Ovary (tissue), 3 donors: Measurements from ENCODE around the gene SBF2.

Experiments used
- EP300 ChIP-seq: sonication (generic); formaldehyde crosslinking; IDR thresholded peaks from one replicate; pipeline ENCODE4 v1.6.1; 2017; ENCODE audit warnings: antibody characterized with exemption
- POLR2A ChIP-seq: fragments of 450-650 bp; IDR thresholded peaks from one replicate; pipeline ENCODE4 v1.6.1; 2017; ENCODE audit warnings: antibody characterized with exemption, mild to moderate bottlenecking, moderate library complexity
- TF ChIP-seq, protein P1 (sequence below), 3 donors: fragments of 450-650 bp in 2 of 3; fragments of 200-600 bp in 1 of 3; IDR thresholded peaks; one replicate each; pipeline versions ENCODE4 v1.5.1 to v1.8.0; 2016 to 2022; ENCODE audit warnings: antibody characterized with exemption in 3 of 3, mild to moderate bottlenecking in 1 of 3
- donor health status: DM: no; HTN: no; CAD: no.

- TF ChIP-seq, protein P1, sequence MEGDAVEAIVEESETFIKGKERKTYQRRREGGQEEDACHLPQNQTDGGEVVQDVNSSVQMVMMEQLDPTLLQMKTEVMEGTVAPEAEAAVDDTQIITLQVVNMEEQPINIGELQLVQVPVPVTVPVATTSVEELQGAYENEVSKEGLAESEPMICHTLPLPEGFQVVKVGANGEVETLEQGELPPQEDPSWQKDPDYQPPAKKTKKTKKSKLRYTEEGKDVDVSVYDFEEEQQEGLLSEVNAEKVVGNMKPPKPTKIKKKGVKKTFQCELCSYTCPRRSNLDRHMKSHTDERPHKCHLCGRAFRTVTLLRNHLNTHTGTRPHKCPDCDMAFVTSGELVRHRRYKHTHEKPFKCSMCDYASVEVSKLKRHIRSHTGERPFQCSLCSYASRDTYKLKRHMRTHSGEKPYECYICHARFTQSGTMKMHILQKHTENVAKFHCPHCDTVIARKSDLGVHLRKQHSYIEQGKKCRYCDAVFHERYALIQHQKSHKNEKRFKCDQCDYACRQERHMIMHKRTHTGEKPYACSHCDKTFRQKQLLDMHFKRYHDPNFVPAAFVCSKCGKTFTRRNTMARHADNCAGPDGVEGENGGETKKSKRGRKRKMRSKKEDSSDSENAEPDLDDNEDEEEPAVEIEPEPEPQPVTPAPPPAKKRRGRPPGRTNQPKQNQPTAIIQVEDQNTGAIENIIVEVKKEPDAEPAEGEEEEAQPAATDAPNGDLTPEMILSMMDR (IDR thresholded peaks at IDR 0.05), result no peak
- TF ChIP-seq POLR2A (no peak), EP300 (no peak)
Measured at GRCh38 chr11:9735236-9735635, 558.8 kb downstream of the SBF2 start.
